Gastrocnemius medialis (tissue), 4 donors: ENCODE data around the gene PTPRQ. TPM values are rescaled to one million over a fixed set of nuclear protein-coding genes. Genes with fewer than 3 reads are reported as not detected.

Experiments used
- ATAC-seq, 2 donors: fragments of 150-250 bp; one replicate each; pipeline ENCODE4 v1.9.1; 2016
- DNase-seq, 2 donors: peaks; one replicate each; pipeline ENCODE4 v3.0.0-alpha.2; 2019
- H3K27ac ChIP-seq, 4 donors: fragments of 200-600 bp; sonication (generic); 1 replicate in 1 of 4; 2 replicates in 3 of 4; pipeline ENCODE4 v1.5.1; 2016 to 2018; ENCODE audit warnings: mild to moderate bottlenecking in 2 of 4, moderate library complexity in 1 of 4
- H3K27me3 ChIP-seq, 3 donors: fragments of 200-600 bp; sonication (generic) in 2 of 3; 1 replicate in 1 of 3; 2 replicates in 2 of 3; pipeline versions ENCODE4 v1.5.1 to v1.6.0; 2016 to 2019; ENCODE audit warnings: mild to moderate bottlenecking in 1 of 3, moderate library complexity in 1 of 3
- H3K36me3 ChIP-seq, 2 donors: fragments of 200-600 bp; sonication (generic) in 1 of 2; one replicate each; pipeline ENCODE4 v1.5.1; 2017 to 2018
- H3K4me1 ChIP-seq, 2 donors: fragments of 200-600 bp; sonication (generic) in 1 of 2; one replicate each; pipeline ENCODE4 v1.5.1; 2016 to 2017; ENCODE audit warnings: mild to moderate bottlenecking in 2 of 2
- H3K4me3 ChIP-seq, 4 donors: fragments of 200-600 bp; sonication (generic) in 3 of 4; 1 replicate in 1 of 4; 2 replicates in 3 of 4; pipeline ENCODE4 v1.5.1; 2016 to 2019; ENCODE audit warnings: mild to moderate bottlenecking in 2 of 4
- H3K9me3 ChIP-seq, 3 donors: fragments of 200-600 bp; sonication (generic) in 2 of 3; 1 replicate in 1 of 3; 2 replicates in 2 of 3; pipeline ENCODE4 v1.5.1; 2016 to 2019
- POLR2A ChIP-seq, 2 donors: fragments of 450-650 bp; IDR thresholded peaks; one replicate each; pipeline ENCODE4 v1.6.1; 2017; ENCODE audit warnings: antibody characterized with exemption in 2 of 2, mild to moderate bottlenecking in 2 of 2, moderate library complexity in 2 of 2
- in situ Hi-C, 4 donors: fragments of 200-750 bp; cut with MboI; loops; one replicate each; pipeline versions ENCODE4 v1.15.0 to v1.8.0; 2017; ENCODE audit warnings: low sequenced_read_pairs in 4 of 4
- intact Hi-C: fragments of 100-400 bp; cut with DNase I; formaldehyde crosslinking; loops from one replicate; pipeline ENCODE4 v1.15.1; 2023; ENCODE audit warnings: low total_unique reads
- total RNA-seq, 4 donors: library from RNA; depleted of rRNA; stranded (reverse); fragments of >200 nt; gene quantifications; one replicate each; pipeline versions ENCODE4 v1.1.0 to v1.2.3, GENCODE V29; 2016
- TF ChIP-seq, protein P1 (sequence below), 5 experiments: fragments of 450-650 bp in 3 of 5; fragments of 200-600 bp in 2 of 5; sonication (generic) in 2 of 5; IDR thresholded peaks in 4 of 5; conservative IDR thresholded peaks in 1 of 5; 1 replicate in 4 of 5; 2 replicates in 1 of 5; pipeline ENCODE4 v1.5.1; 2016 to 2019; ENCODE audit warnings: antibody characterized with exemption in 5 of 5, mild to moderate bottlenecking in 3 of 5, moderate library complexity in 3 of 5

PTPRQ gene
- total RNA-seq, 4 donors from 2014 or later, result 0.02 to 0.91 (median 0.46) TPM; not detected in 1

DNA sequence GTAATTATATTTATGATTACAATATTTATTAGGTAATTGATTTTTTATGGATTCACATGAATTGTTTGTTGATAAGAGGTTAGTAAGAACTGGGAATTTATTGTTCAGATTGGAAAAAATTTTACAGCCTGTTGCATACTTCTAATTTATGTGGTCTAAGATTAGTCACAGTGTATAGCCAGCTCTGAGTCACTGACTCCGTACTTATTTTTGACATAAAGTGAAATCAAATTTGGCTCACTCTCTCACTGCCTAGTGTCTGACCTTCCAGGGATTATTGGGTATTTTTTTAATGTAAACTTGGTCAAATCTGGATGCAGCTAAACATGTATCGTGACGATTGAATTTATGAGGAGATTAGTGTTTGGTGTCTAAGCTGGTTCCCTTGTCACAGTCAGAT is 109.3 kb downstream of the PTPRQ start:
- no peak for TF ChIP-seq POLR2A (IDR thresholded peaks at IDR 0.05)
- TF ChIP-seq, protein P1, sequence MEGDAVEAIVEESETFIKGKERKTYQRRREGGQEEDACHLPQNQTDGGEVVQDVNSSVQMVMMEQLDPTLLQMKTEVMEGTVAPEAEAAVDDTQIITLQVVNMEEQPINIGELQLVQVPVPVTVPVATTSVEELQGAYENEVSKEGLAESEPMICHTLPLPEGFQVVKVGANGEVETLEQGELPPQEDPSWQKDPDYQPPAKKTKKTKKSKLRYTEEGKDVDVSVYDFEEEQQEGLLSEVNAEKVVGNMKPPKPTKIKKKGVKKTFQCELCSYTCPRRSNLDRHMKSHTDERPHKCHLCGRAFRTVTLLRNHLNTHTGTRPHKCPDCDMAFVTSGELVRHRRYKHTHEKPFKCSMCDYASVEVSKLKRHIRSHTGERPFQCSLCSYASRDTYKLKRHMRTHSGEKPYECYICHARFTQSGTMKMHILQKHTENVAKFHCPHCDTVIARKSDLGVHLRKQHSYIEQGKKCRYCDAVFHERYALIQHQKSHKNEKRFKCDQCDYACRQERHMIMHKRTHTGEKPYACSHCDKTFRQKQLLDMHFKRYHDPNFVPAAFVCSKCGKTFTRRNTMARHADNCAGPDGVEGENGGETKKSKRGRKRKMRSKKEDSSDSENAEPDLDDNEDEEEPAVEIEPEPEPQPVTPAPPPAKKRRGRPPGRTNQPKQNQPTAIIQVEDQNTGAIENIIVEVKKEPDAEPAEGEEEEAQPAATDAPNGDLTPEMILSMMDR (IDR thresholded peaks at IDR 0.05 in 4 of 5, conservative IDR thresholded peaks at IDR 0.05 in 1 of 5), result no peak
- Histone ChIP-seq H3K36me3 (no peaks in the 10 kb centered on the region), H3K27ac (no peak overlapping the region), H3K27me3 (no peaks in the 10 kb centered on the region), H3K9me3 (no peaks in the 10 kb centered on the region), H3K4me3 (no peak overlapping the region), H3K4me1 (no peaks in the 10 kb centered on the region)
- in situ Hi-C loops (no loop called here), intact Hi-C loops (no loop called here)
- ATAC-seq (no peak), DNase-seq (no peak)

DNA sequence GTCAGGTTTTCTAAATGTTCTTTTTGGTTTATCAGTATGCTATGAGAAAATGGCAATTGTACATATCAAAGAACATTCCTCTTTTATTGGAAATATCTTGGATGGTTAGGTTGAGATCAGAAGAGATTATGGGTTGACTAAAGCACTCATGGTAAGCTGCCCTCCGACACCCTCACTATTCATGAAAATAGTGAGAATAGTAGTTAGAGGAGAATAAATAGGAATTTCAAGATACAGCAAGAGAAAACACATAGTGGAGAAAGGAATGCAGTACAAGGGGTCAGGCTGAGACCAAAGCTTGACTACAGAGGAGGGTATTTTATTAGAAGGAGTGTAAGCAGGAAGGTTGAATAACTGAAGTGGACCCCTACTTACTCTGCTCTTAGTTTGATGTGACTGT is 112.5 kb downstream of the PTPRQ start:
- intact Hi-C loops, result no loop called here
- ATAC-seq (no peak), DNase-seq (no peak)
- Histone ChIP-seq H3K36me3 (no peaks in the 10 kb centered on the region), H3K4me1 (no peaks in the 10 kb centered on the region), H3K9me3 (no peaks in the 10 kb centered on the region), H3K4me3 (no peak overlapping the region), H3K27me3 (no peaks in the 10 kb centered on the region), H3K27ac (no peak overlapping the region)
- in situ Hi-C loops, result no loop called here
- no peak for TF ChIP-seq POLR2A (IDR thresholded peaks at IDR 0.05)
- TF ChIP-seq, protein P1 (IDR thresholded peaks at IDR 0.05 in 4 of 5, conservative IDR thresholded peaks at IDR 0.05 in 1 of 5), result no peak

DNA sequence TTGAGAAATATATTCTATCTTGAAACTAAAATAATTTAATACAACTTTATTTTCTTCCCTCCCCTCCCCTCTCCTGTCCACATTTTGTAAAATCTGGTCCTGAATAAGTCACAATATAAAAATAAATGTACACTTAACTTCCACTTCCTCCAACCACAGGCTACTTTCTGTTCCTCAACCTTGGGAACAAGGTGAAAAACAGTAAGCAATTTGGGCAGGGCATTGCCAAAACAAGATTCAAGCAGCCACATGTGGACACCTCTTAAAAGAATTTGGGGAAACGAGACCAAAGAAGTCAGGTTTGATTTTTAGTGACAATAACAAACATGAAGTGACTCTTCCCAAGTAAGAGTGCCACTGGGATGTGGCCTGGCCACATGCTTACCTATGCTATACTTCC is 115.7 kb downstream of the PTPRQ start:
- Histone ChIP-seq H3K4me1 (no peaks in the 10 kb centered on the region), H3K27me3 (no peaks in the 10 kb centered on the region), H3K4me3 (no peak overlapping the region), H3K36me3 (no peaks in the 10 kb centered on the region), H3K27ac (no peak overlapping the region), H3K9me3 (no peaks in the 10 kb centered on the region)
- intact Hi-C loops, result no loop called here
- ATAC-seq, result no peak
- TF ChIP-seq, protein P1 (IDR thresholded peaks at IDR 0.05 in 4 of 5, conservative IDR thresholded peaks at IDR 0.05 in 1 of 5), result no peak
- no peak for TF ChIP-seq POLR2A (IDR thresholded peaks at IDR 0.05)
- in situ Hi-C loops, result no loop called here
- no peak for DNase-seq

DNA sequence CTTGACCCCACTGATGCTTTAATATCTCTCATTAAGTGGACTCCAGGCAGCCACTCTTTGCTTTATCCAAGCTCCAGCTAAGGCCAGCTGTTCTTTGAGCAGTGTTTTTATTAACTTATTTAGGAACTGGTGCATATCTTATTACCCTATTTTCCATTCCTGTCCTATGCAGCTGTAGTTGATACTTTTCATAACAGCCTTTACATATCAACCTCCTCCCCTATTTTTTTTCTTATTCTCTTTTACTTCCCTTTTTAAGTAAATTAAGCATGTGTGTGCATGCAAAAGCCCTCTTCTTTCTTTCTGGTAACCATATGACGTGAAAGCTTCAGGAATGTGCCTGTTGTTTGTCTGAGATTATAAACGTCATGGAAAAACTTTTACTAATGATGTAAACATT is 121.2 kb downstream of the PTPRQ start:
- no peaks in the 10 kb centered on the region for H3K36me3 ChIP-seq
- TF ChIP-seq, protein P1 (IDR thresholded peaks at IDR 0.05 in 4 of 5, conservative IDR thresholded peaks at IDR 0.05 in 1 of 5), result no peak
- no peak for TF ChIP-seq POLR2A (IDR thresholded peaks at IDR 0.05)
- DNase-seq (no peak), ATAC-seq (no peak)
- no peak overlapping the region for H3K4me3 ChIP-seq
- intact Hi-C loops (no loop called here), in situ Hi-C loops (no loop called here)
- no peaks in the 10 kb centered on the region for H3K27me3 ChIP-seq
- no peaks in the 10 kb centered on the region for H3K9me3 ChIP-seq
- H3K27ac ChIP-seq, result no peak overlapping the region
- H3K4me1 ChIP-seq, result no peaks in the 10 kb centered on the region

DNA sequence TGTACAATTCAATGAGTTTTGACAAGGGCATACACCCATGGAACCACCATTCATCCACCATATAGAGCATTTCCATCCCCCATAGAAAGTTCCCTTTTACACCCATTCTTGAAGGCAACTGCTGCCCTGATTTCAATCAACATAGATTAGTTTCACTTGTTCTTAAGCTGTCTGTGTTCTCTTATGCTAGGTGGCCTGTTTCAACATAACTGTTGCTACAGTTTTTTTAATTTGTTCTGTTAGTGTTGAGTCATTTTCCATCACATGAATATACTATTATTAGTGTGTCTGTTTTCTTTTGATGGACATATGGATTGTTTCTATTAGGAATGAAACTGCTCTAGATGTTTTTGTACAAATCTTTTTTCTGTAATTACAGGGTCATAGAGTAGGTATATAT is 123.4 kb downstream of the PTPRQ start:
- Histone ChIP-seq H3K9me3 (no peaks in the 10 kb centered on the region), H3K27ac (no peak overlapping the region), H3K36me3 (no peaks in the 10 kb centered on the region), H3K4me1 (no peaks in the 10 kb centered on the region), H3K27me3 (no peaks in the 10 kb centered on the region), H3K4me3 (no peak overlapping the region)
- TF ChIP-seq POLR2A (IDR thresholded peaks at IDR 0.05), result no peak
- TF ChIP-seq, protein P1 (IDR thresholded peaks at IDR 0.05 in 4 of 5, conservative IDR thresholded peaks at IDR 0.05 in 1 of 5), result no peak
- ATAC-seq (peak in 1 of 2 donors; percentile 47), DNase-seq (no peak)
- in situ Hi-C loops, result no loop called here
- intact Hi-C loops, result no loop called here
